ENCODE measurements around the gene TP53BP2.

- no peak for TF ChIP-seq CTCF (IDR thresholded peaks at IDR 0.05 in 2 of 3, conservative IDR thresholded peaks at IDR 0.05 in 1 of 3; ENCODE audit: control insufficient read depth in 2 of 3, extremely low read depth in 1 of 3, insufficient read depth in 1 of 3, low read depth in 3 of 3, low read length in 3 of 3)
- TF ChIP-seq ZNF274 (IDR thresholded peaks at IDR 0.05; ENCODE audit: insufficient read depth, insufficient read length), result no peak
- TF ChIP-seq ZBTB11 (CRISPR knock-in tag; IDR thresholded peaks at IDR 0.05), result no peak
- no peak for TF ChIP-seq PBX3 (IDR thresholded peaks at IDR 0.05; ENCODE audit: insufficient replicate concordance, low read depth, low read length)
- no peak for TF ChIP-seq JUND (IDR thresholded peaks at IDR 0.05; ENCODE audit: low read depth, low read length)
- no peak for TF ChIP-seq HDAC6 (IDR thresholded peaks at IDR 0.05; ENCODE audit: unreplicated experiment)
- TF ChIP-seq FOXK2 (IDR thresholded peaks at IDR 0.05), result no peak
These were observed 84.9 kb downstream of the TP53BP2 start for GRCh38 chr1:223760833-223761232.

All from GM12878 (cell line).